Glutamatergic neuron (in vitro differentiated cells): ENCODE data around the gene TGFBR3. TPM values are rescaled to one million over a fixed set of nuclear protein-coding genes. Genes with fewer than 3 reads are reported as not detected.

Source experiments
- DNase-seq: peaks from one replicate; pipeline ENCODE4 v3.0.0; 2022
- H3K27ac Mint-ChIP-seq: one replicate; pipeline ENCODE4 v1.8.0; 2020; ENCODE audit warnings: mild to moderate bottlenecking, mixed read lengths, inconsistent platforms; ENCODE audit not compliant: unreplicated experiment
- H3K27me3 Mint-ChIP-seq: one replicate; pipeline ENCODE4 v1.8.0; 2020; ENCODE audit warnings: mild to moderate bottlenecking, moderate library complexity, mixed read lengths, inconsistent platforms; ENCODE audit not compliant: unreplicated experiment
- H3K36me3 Mint-ChIP-seq: one replicate; pipeline ENCODE4 v1.8.0; 2020; ENCODE audit warnings: mild to moderate bottlenecking, mixed read lengths, inconsistent platforms; ENCODE audit not compliant: unreplicated experiment
- H3K4me1 Mint-ChIP-seq: one replicate; pipeline ENCODE4 v1.8.0; 2020; ENCODE audit warnings: mild to moderate bottlenecking, low read depth, mixed read lengths, inconsistent platforms; ENCODE audit not compliant: unreplicated experiment
- H3K4me3 Mint-ChIP-seq: one replicate; pipeline ENCODE4 v1.8.0; 2020; ENCODE audit warnings: mild to moderate bottlenecking, mixed read lengths, inconsistent platforms; ENCODE audit not compliant: unreplicated experiment
- H3K9me3 Mint-ChIP-seq: one replicate; pipeline ENCODE4 v1.8.0; 2020; ENCODE audit warnings: mild to moderate bottlenecking, moderate library complexity, mixed read lengths, inconsistent platforms; ENCODE audit not compliant: unreplicated experiment
- CTCF ChIP-seq: fragments of 200-600 bp; sonication (generic); IDR thresholded peaks from one replicate; pipeline ENCODE4 v1.5.0; 2021; ENCODE audit not compliant: partially characterized antibody, unreplicated experiment
- total RNA-seq: library from RNA; stranded (reverse); fragmentation: NEBNext Ultra II Directional; extraction: Animal tissue kit (Norgen Biotek cat#: 25700); gene quantifications from one replicate; pipeline ENCODE4 v1.2.1, GENCODE V29; 2021; ENCODE audit not compliant: unreplicated experiment

Gene TGFBR3
- total RNA-seq, 1 donor from 2014 or later: 0.98 TPM

GRCh38 chr1:91759076-91759475, 126.9 kb downstream of the TGFBR3 start:
- no peaks in the 10 kb centered on the region for H3K27me3 Mint-ChIP-seq
- no peaks in the 10 kb centered on the region for H3K4me1 Mint-ChIP-seq
- no peaks in the 10 kb centered on the region for H3K9me3 Mint-ChIP-seq
- no peak for DNase-seq
- H3K4me3 Mint-ChIP-seq: no peak overlapping the region
- H3K27ac Mint-ChIP-seq: no peak overlapping the region
- TF ChIP-seq CTCF: no peak
- H3K36me3 Mint-ChIP-seq: no peaks in the 10 kb centered on the region

DNA sequence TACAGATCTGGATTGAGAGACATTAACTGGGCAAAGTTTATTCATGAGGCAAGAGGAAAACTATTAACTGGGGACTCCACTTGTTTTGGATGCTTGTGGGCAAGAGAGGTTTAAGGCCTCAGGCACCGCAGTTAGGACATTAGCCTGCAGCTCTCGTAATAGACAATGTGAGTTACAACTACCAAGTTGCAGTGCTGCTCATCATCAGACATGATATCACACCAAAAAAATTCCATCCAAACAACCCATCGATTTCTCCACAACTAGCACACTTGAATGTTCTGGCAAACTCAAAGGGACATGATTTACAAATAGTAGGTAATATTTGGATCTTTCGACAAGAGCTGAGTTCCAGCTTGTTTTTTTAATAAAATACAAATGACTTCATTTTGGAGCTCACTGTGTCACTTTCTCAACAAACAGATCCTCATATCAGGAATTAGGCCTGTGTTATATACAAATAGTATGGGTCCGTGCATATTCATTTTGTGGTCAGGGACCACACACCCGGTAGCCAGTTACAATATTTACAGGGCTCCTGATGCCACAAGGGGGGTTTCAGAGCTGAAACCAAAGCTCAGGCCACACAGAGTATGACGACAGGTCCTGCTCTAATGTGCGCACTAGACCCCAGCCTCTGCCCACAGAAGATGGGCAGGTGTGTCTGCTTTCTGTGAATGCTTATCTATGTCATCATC, 128.0 kb downstream of the TGFBR3 start:
- no peak for TF ChIP-seq CTCF
- H3K36me3 Mint-ChIP-seq: no peaks in the 10 kb centered on the region
- H3K4me3 Mint-ChIP-seq: no peak overlapping the region
- H3K27ac Mint-ChIP-seq: no peak overlapping the region
- peaks cover 2% of the 10 kb centered on the region for H3K9me3 Mint-ChIP-seq
- no peak for DNase-seq
- H3K4me1 Mint-ChIP-seq: no peaks in the 10 kb centered on the region
- no peaks in the 10 kb centered on the region for H3K27me3 Mint-ChIP-seq

DNA sequence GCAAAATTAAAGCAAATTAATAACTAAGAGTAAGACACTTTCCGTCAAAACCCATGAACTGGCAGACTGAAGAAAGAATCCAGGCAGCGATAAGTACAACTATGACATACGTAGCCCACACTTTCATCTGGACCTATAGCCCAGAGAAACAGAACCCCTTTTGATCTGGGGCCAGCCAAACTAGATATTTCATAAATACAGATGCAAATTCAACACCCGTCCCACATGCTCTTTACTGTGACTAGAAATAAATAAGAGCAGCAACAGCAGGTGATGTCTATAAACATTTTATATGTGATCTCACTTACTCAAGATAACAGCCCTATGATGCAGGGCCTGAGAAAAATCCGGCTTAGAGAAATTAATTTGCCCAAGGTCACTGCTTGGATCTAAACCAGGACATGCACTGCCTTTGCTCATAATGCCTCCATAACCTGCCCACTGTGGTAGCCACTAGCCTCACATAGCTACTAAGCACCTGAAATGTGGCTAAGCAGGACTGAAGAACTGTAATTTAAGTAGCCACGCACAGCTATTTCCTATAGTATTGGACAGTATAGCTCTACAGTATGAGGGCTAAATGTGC, 130.2 kb downstream of the TGFBR3 start:
- H3K4me1 Mint-ChIP-seq: no peaks in the 10 kb centered on the region

DNA sequence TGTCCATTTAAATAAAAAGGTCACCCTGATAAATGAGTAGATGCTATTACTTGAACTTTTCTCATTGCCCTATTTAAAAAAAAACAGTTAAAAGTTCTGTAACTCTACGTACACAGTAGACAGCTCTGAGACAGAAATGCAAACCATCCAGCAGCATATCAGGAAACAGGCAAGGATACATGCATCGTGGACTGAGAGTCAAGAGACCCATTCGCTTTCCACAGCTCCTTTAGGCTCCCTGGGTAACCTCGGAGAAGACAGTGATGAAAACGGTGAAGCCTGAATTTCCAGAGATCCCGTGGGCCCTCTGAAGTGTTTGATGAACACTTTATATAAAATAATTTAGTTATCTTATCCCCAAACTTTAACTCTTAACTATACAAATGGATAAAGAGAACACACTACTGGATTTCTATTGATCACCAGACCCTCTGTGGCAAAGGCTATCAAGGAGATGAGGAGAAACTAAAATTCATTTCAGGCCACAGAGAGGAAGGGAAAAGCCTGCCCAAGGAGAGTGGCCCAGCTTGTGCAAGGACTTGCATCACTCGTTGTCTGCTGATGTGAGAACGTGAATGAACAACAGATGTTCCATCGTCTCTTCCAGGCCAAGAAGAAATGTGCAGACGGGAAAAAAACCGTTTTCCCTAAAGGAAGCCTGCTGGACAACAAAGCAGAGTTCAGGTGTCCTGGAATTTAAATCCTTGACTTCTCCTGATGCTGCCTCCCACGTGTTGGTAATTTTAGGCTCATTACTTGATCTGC, 131.0 kb downstream of the TGFBR3 start:
- no peaks in the 10 kb centered on the region for H3K4me1 Mint-ChIP-seq
- DNase-seq: no peak
- H3K36me3 Mint-ChIP-seq: no peaks in the 10 kb centered on the region
- no peak for TF ChIP-seq CTCF
- H3K27me3 Mint-ChIP-seq: no peaks in the 10 kb centered on the region
- H3K4me3 Mint-ChIP-seq: no peak overlapping the region
- H3K27ac Mint-ChIP-seq: no peak overlapping the region
- peaks cover 2% of the 10 kb centered on the region for H3K9me3 Mint-ChIP-seq

More for the DNA sequence above, 130.2 kb downstream of the TGFBR3 start:
- Mint-ChIP-seq H3K4me3 (no peak overlapping the region), H3K36me3 (no peaks in the 10 kb centered on the region), H3K9me3 (peaks cover 2% of the 10 kb centered on the region), H3K27ac (no peak overlapping the region), H3K27me3 (no peaks in the 10 kb centered on the region)
- DNase-seq: no peak
- TF ChIP-seq CTCF: no peak

DNA sequence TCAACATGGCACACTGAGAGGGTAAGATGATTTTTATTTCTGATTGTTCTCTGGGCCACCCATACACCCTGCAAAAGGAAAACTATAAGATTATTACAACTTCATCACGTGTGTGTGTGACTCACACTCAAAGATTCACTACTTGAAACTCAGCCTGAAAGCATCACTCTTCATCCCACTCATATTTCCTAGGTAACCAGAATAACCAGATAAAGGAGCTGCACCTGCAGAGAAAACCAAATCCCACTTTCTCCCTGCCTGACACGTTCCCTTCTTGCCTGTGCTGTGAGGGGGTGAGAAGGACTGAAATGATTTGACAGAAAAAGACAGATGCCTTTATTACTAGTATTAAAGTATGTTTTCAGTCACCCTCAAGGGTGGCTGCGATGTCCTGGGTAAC, 131.6 kb downstream of the TGFBR3 start:
- Mint-ChIP-seq H3K4me1 (no peaks in the 10 kb centered on the region), H3K4me3 (no peak overlapping the region), H3K27ac (no peak overlapping the region), H3K36me3 (no peaks in the 10 kb centered on the region), H3K9me3 (peaks cover 2% of the 10 kb centered on the region), H3K27me3 (no peaks in the 10 kb centered on the region)
- no peak for TF ChIP-seq CTCF
- DNase-seq: no peak
